GM19238 (cell line): ENCODE data around the gene PEX5L.
"Not testable (repeated sequence)": the region's sequence is repeated elsewhere in the genome, so short reads cannot be mapped to it uniquely, and the experiment has no call there.

Experiments used
- DNase-seq: peaks from one replicate; pipeline ENCODE4 v3.0.0; 2011; ENCODE audit warnings: low spot score; ENCODE audit not compliant: insufficient read length

Gene PEX5L

DNA sequence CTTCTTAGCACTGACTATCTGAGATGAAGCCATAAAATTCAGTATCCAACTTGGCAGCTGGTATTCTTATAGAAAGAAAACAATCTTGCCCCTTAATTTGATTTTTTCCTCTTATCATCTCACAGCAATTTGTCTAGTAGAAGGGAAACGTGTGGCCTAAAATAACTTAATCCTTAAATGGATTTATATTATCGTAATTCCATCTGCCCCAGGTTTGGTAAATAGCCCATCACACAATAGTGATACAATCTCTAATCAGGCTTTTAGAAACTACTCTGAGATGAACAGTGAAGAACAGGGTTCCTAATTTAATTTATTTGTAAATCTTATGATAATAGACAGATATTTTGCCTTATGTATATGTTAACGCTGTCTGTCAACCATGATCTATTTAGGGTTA lies 24.8 kb downstream of the PEX5L start:
- DNase-seq, result no peak

- not testable (repeated sequence) for DNase-seq
Measured at GRCh38 chr3:180008318-180008717, 28.4 kb downstream of the PEX5L start.

DNA sequence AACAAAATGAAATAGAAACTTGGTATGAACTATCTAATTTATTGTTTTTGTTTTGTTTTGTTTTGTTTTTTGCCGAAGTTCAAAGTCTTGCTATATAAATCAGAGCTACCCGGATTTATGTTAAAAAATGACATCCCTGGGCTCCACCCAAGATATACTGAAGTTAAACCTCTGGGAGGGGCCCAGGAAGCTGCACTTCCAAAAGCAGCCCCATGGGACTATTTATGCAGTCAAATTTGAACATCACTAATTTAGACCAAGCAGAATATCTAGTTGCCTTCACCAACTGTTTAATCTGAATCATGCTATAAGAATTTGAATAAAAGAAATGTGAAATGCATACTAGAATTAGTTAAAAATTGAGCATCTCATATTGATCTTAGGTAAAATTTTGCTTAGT lies 32.2 kb downstream of the PEX5L start:
- DNase-seq, result no peak

GRCh38 chr3:180002006-180002405 lies 34.7 kb downstream of the PEX5L start:
- no peak for DNase-seq

GRCh38 chr3:180000500-180000899 lies 36.2 kb downstream of the PEX5L start:
- DNase-seq, result no peak

DNA sequence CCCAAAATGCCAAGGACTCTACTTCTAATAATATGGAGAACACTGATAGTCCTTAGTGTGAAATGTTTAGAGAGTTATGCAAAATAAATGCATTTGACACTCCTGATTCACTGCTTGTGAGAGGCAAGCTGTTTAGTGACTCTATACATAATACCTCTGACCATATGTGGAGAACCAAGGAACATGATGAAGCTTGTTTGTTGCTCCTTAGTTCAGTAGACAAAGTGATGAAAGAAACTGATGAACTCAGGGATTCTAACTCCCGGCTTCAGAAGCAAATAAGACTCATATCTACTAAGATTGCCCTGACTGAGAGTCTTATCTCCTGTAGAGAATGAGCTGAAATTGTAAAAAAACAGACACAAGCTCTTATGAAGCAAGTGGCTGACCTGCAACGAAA lies 41.3 kb downstream of the PEX5L start:
- DNase-seq, result no peak

DNA sequence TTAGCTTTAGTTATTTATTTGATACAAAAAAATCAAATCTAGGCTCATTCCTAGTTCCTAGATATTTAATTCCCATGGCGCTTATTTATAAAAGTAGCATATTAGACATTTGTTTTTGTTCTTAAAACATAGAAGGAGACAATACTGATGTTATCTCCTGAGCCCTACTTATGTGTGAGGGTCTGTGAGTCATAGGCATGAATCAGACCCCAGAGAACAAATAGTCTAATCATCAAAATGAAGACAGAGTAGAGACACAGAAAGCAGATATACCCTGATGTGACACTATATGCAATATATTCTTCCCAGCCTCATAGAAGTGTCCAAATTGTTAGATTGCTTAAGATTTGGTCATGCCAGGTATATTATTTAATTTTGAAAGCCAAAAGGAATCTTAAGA lies 44.9 kb downstream of the PEX5L start:
- DNase-seq, result no peak

GRCh38 chr3:179991104-179991503 lies 45.6 kb downstream of the PEX5L start:
- DNase-seq, result no peak

GRCh38 chr3:179981646-179982045 lies 55.1 kb downstream of the PEX5L start:
- DNase-seq, result no peak

- no peak for DNase-seq
Measured at GRCh38 chr3:179977356-179977755, 59.4 kb downstream of the PEX5L start.

GRCh38 chr3:179973931-179974361 lies 62.8 kb downstream of the PEX5L start:
- DNase-seq, result no peak

DNA sequence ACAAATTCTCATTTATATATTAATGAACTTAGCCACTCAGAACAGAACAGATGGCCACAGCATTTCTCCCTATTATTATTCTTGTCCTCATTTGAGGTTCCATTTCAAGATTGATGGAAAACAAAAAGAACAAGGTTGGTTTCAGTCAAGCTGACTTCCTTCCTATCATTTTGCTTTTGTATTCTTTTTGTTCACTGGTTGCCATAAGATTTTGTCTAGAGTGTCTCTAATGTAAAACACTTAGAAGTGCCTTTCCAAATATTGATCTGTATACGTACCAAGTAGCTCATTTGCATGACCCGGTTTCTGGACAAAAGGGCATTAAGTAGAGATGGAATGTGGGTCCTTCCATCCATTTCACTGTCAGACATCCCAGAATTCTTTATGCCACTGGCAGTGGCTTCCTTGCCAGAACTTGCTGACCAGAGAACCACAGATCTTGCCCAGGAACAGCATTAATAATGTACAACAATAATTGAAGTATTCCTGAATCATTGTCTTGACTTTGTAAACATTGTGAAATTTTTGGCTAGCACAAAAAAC lies 63.8 kb downstream of the PEX5L start:
- DNase-seq, result no peak

- DNase-seq, result no peak
Measured at GRCh38 chr3:179971280-179971679, 65.5 kb downstream of the PEX5L start.

- DNase-seq, result no peak
Measured at GRCh38 chr3:179970746-179971145, 66.0 kb downstream of the PEX5L start.

DNA sequence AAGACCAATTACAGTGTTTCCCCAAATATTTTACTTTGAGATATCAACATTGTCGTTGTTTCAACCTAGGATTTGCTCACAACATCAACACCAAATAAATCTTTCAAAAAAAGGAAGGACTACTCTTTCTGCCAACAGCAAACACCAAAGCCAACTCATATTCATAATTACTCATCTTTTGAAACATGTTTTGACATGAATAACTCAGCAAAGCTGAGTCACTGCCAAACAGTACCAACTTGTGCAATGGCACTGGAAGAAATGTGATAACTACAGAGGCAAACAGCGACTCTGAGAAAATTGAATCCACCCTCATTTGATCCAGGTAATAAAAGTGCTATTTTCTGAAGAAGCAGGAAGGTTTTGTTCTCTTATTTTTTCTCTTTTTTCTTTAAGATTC lies 67.2 kb downstream of the PEX5L start:
- DNase-seq, result no peak

DNA sequence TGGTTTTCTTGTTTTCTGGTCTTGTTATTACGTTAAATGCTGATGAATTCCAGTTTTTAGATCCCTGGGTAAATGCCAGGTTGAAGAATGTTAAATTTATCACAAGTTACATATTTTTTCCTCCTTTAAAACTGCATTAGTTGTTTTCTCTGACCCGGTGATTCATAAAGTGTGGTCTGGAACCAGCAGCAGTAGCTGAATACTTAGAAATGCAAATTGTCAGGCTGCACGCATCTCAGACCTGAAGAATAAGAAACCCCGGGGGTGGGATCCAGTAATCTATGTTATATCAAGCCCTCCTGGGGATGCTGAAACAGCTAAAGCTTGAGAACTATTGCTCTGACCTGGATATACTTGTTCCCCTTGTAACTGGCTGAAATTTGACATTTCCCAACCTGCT lies 69.1 kb downstream of the PEX5L start:
- no peak for DNase-seq

- no peak for DNase-seq
Measured at GRCh38 chr3:179964890-179965289, 71.8 kb downstream of the PEX5L start.

DNA sequence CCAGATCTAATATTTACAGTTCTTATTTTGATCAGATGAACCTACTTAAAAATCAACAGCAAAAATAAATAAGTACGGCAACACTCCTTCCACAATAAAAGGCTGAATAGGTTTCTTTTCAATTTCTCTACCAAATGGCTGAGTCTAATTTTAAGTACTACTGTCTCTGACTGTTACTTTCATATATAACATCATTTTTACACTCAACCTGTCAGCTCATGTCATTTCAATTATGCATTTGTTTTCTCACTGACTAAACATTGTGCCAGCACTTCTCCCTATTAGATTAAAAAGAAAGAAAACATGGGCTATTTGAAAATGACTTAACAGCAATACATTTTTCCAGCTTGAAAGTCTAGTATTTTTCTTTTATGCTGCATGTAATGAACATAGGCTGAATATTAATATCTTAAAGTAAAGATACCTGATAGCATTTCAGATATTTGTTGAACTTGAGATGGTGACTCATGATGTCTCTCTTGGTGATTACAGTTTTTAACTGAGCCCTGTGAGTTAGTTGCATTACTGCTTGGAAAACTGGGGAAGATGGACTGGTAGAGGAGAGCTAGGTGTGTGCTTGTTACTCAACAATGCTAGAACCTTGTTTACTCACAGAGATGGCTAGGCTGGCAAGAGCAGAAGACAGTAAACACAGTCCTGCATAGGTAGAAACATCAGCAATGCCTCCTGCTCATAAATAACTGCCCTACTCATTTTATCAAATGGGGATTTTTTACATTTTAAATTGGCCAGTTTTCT lies 73.9 kb downstream of the PEX5L start:
- no peak for DNase-seq

DNA sequence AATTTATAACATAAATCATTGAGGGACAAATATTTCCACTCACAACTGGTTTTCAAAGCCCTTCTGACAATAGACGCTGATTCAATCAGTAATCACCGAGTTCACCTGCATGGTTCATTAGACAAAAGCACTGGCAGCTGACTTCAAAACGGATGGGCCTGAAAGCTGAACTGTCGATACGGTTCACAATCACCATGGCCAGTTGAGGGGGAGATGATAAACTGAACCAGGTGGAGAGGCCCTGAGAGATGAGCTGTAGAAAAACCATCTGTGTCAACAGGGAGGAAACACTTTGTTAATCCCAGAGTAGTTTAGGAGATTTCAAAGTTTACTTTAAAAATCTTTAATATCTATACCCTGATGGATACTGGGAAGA lies 75.0 kb downstream of the PEX5L start:
- peak; percentile 10 for DNase-seq

DNA sequence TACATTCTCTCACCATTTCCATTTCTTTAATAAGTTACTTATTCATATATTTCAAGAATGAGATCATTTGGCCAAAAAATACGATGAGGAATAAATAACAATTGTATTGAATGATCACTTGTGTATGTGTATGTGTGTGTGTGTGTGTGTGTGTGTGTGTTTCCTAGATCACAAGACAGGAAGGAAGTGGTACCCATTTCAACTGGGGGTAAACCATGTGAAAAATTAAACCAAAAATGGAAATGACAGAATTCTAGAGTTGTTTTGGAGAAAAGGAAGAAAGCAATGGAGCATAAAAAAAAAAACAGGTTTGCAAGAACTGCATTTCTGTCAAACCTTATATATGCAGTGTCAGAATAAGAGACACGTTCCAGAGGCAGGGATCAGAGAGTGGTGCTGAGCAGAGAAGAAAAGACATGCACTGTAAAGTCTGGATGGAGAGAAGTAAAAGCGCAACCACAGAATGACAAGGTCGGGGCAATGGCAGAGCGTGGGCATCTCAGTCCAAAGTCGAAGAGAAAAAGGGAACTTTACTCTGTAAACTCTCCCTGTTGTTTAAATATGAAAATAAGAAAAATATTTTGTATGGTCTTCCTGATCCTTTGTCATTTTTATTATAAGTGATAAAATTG lies 75.5 kb downstream of the PEX5L start:
- DNase-seq, result no peak

DNA sequence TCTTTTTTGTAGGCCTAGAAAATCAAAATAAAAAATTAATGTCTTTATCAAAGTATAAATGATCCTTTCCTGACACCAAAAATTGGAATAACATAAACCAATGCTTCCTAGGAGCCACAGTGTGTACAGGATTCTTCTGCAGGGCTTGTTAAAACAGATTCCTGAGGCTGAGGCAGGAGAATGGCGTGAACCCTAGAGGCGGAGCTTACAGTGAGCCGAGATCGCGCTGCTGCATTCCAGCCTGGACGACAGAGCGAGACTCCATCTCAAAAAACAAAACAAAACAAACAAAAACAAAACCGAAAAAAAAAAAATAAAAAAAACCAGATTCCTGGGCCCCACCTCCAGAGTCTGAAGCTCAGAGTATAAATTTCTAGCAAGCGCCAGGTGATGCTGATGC lies 78.0 kb downstream of the PEX5L start:
- no peak for DNase-seq

GRCh38 chr3:179958143-179958542 lies 78.6 kb downstream of the PEX5L start:
- DNase-seq, result no peak

DNA sequence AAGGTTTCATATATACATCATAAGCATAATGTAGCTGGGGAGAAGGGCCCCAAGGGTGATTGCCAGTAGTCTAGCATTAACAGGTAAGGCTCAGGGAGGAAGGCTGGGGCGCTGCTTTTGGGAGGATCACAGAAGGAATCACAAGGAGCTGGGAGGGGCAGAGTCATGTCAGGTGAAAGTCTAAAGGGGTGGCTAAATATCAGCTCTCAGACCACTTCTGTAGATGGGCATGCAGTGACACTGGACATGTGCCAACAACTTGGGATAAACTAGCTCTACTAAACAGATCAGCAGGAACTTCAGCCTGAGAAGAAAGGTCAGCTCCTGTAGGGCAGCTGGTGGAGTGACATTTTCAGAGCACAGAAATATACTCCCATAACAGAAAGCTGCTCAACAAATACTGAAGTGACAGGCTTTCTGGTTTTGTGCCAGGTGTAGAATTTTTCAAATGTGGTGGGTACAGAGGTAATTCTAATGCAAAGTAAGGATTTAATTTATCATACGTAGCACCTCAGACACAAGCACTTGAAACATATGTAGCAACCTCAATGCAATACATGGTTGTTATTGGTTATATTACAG lies 79.4 kb downstream of the PEX5L start:
- no peak for DNase-seq
